PC-9 (cell line): Measurements from ENCODE around the gene SNRNP25.

Source experiments
- EZH2 ChIP-seq: fragments of 200-600 bp; sonication (generic); IDR thresholded peaks from 2 replicates; pipeline ENCODE4 v1.8.0; 2017; ENCODE audit warnings: antibody characterized with exemption, low read depth
- TF ChIP-seq, protein P1 (sequence below): fragments of 200-600 bp; sonication (generic); conservative IDR thresholded peaks from 2 replicates; pipeline ENCODE4 v1.6.1; 2017; ENCODE audit warnings: mixed run types, antibody characterized with exemption, mild to moderate bottlenecking, moderate library complexity

DNA sequence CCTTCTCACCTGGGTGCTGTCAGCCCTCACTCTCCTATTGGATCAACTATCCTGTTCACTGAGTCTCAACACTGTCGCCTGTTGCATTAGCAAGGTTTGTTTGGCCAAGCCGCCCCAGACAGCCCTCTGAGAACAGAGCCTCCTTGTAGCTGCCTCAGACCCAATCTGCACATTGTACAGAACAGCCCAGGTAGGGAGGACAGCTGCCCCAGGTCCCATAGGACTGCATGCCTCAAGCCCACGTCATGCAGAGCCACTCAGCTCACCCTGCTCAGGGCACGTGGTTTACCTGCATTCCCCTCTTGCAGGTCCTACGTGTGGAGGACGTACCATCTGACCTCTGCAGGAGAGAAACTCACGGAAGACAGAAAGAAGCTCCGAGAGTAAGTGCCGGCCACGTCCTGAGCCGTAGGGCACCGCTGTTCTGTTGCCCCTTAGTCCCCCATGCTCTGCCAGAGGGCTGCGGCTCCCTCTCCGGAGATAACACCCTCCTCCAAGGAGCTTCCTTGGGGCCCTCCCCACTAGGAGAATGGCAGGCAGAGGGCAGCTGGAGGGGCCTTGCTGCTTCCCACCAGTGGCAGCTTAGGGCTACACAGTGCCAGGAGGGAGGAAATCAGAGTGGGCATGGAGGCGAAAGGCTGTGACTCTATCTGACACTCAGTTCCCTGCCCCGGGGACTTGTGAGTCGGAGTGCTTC is 2.8 kb downstream of the SNRNP25 start:
- TF ChIP-seq, protein P1, sequence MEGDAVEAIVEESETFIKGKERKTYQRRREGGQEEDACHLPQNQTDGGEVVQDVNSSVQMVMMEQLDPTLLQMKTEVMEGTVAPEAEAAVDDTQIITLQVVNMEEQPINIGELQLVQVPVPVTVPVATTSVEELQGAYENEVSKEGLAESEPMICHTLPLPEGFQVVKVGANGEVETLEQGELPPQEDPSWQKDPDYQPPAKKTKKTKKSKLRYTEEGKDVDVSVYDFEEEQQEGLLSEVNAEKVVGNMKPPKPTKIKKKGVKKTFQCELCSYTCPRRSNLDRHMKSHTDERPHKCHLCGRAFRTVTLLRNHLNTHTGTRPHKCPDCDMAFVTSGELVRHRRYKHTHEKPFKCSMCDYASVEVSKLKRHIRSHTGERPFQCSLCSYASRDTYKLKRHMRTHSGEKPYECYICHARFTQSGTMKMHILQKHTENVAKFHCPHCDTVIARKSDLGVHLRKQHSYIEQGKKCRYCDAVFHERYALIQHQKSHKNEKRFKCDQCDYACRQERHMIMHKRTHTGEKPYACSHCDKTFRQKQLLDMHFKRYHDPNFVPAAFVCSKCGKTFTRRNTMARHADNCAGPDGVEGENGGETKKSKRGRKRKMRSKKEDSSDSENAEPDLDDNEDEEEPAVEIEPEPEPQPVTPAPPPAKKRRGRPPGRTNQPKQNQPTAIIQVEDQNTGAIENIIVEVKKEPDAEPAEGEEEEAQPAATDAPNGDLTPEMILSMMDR, result no peak
- no peak for TF ChIP-seq EZH2
